H1 (cell line): Measurements from ENCODE around the gene RBM19. TPM values are rescaled to one million over a fixed set of nuclear protein-coding genes. Genes with fewer than 3 reads are reported as not detected.

ENCODE experiments used
- CTCF ChIA-PET: fragments of 300-600 bp; sonication (Branson Sonifier 250); formaldehyde crosslinking; loops from one replicate; lab custom pipeline; 2021; ENCODE audit not compliant: partially characterized antibody; lab: Charles Lee
- POLR2A ChIA-PET: fragments of 300-600 bp; sonication (Branson Sonifier 250); formaldehyde crosslinking; loops from one replicate; lab custom pipeline; 2021; ENCODE audit warnings: inconsistent platforms; ENCODE audit not compliant: partially characterized antibody; lab: Charles Lee
- DNase-seq, 2 experiments: peaks; one replicate each; pipeline versions ENCODE4 v3.0.0 to v3.0.0-alpha.2; 2010 to 2022; ENCODE audit warnings: low spot score in 2 of 2, low read depth in 1 of 2, mixed read lengths in 1 of 2
- FAIRE-seq: peaks from 2 replicates; lab custom pipeline; 2011; peaks lifted over from hg19 to GRCh38; lab: Jason Lieb, UNC
- H2AFZ ChIP-seq: 2 replicates; pipeline ENCODE4 v1.8.1; 2012; ENCODE audit warnings: low read length, inconsistent platforms
- H2AK5ac ChIP-seq: 2 replicates; pipeline ENCODE4 v1.6.1; 2013; ENCODE audit warnings: low read depth, low read length
- H2BK120ac ChIP-seq: replicated peaks from 2 replicates; pipeline ENCODE3; 2013; ENCODE audit warnings: low read depth, low read length, inconsistent platforms
- H2BK12ac ChIP-seq: 2 replicates; pipeline ENCODE4 v1.6.1; 2013; ENCODE audit warnings: low read depth, low read length
- H2BK15ac ChIP-seq: 2 replicates; pipeline ENCODE4 v1.6.1; 2013; ENCODE audit warnings: low read length
- H2BK20ac ChIP-seq: 2 replicates; pipeline ENCODE4 v1.6.1; 2013; ENCODE audit warnings: low read length
- H2BK5ac ChIP-seq: 2 replicates; pipeline ENCODE4 v1.6.1; 2013; ENCODE audit warnings: low read depth, low read length
- H3K14ac ChIP-seq: 2 replicates; pipeline ENCODE4 v1.6.1; 2013; ENCODE audit warnings: inconsistent platforms; ENCODE audit not compliant: insufficient read length
- H3K18ac ChIP-seq: 2 replicates; pipeline ENCODE4 v1.6.1; 2013; ENCODE audit warnings: low read length; ENCODE audit errors: extremely low read depth
- H3K23ac ChIP-seq: 2 replicates; pipeline ENCODE4 v1.6.1; 2013; ENCODE audit warnings: inconsistent platforms; ENCODE audit not compliant: insufficient read length
- H3K23me2 ChIP-seq: 2 replicates; pipeline ENCODE4 v1.6.1; 2013; ENCODE audit warnings: low read depth, low read length
- H3K27ac ChIP-seq: 2 replicates; pipeline ENCODE4 v1.6.1; 2011; ENCODE audit warnings: low read depth, low read length, inconsistent platforms
- H3K27me3 ChIP-seq, 4 experiments: replicated peaks in 1 of 4; 1 replicate in 1 of 4; 2 replicates in 3 of 4; pipeline versions ENCODE4 v1.6.1 to v1.8.1; 2011 to 2013; ENCODE audit warnings: low read length in 3 of 4, mild to moderate bottlenecking in 3 of 4, inconsistent platforms in 2 of 4, mixed read lengths in 2 of 4, moderate library complexity in 1 of 4; ENCODE audit not compliant: control insufficient read depth in 3 of 4, insufficient read depth in 3 of 4; ENCODE audit errors: extremely low read depth in 1 of 4
- H3K36me3 ChIP-seq, 4 experiments: 2 replicates each; pipeline versions ENCODE4 v1.6.1 to v1.8.1; 2011 to 2013; ENCODE audit warnings: mild to moderate bottlenecking in 4 of 4, low read length in 3 of 4, moderate library complexity in 2 of 4, control low read depth in 1 of 4, inconsistent platforms in 1 of 4; ENCODE audit not compliant: insufficient read depth in 4 of 4, control insufficient read depth in 2 of 4
- H3K4ac ChIP-seq: replicated peaks from 2 replicates; pipeline ENCODE3; 2013; ENCODE audit warnings: low read length, low read depth, mixed read lengths, inconsistent platforms; ENCODE audit not compliant: insufficient read length
- H3K4me1 ChIP-seq, 4 experiments: replicated peaks in 1 of 4; 1 replicate in 1 of 4; 2 replicates in 3 of 4; pipeline versions ENCODE4 v1.6.1 to v1.8.1; 2011 to 2013; ENCODE audit warnings: low read length in 3 of 4, inconsistent platforms in 2 of 4, mixed read lengths in 1 of 4; ENCODE audit not compliant: insufficient read depth in 4 of 4, control insufficient read depth in 3 of 4
- H3K4me2 ChIP-seq, 2 experiments: 2 replicates each; pipeline versions ENCODE4 v1.6.1 to v1.8.1; 2011 to 2013; ENCODE audit warnings: low read depth in 2 of 2, low read length in 2 of 2, control low read depth in 1 of 2, inconsistent platforms in 1 of 2, mild to moderate bottlenecking in 1 of 2; ENCODE audit not compliant: insufficient read depth in 1 of 2
- H3K4me3 ChIP-seq, 4 experiments: fragments of 200-600, 300-600 bp in 1 of 4; sonication (generic), shearing (Covaris generic), sonication (Bioruptor Twin) in 1 of 4; 2 replicates each; pipeline versions ENCODE4 v1.5.1 to v1.8.1; 2011 to 2016; ENCODE audit warnings: low read length in 4 of 4, low read depth in 3 of 4, control low read depth in 2 of 4, inconsistent platforms in 2 of 4, mild to moderate bottlenecking in 2 of 4, mixed read lengths in 1 of 4, moderate library complexity in 1 of 4; ENCODE audit not compliant: insufficient read depth in 2 of 4; ENCODE audit errors: extremely low read depth in 1 of 4
- H3K56ac ChIP-seq: replicated peaks from 2 replicates; pipeline ENCODE3; 2013; ENCODE audit warnings: low read depth, mild to moderate bottlenecking, mixed read lengths, low read length, inconsistent platforms; ENCODE audit not compliant: insufficient read length
- H3K79me1 ChIP-seq: 2 replicates; pipeline ENCODE4 v1.6.1; 2013; ENCODE audit warnings: low read depth, low read length, control low read depth
- H3K79me2 ChIP-seq, 2 experiments: 2 replicates each; pipeline versions ENCODE4 v1.6.1 to v1.8.1; 2012 to 2013; ENCODE audit warnings: low read length in 2 of 2, mild to moderate bottlenecking in 2 of 2, inconsistent platforms in 1 of 2; ENCODE audit not compliant: insufficient read depth in 2 of 2, control insufficient read depth in 1 of 2
- H3K9ac ChIP-seq, 4 experiments: replicated peaks in 1 of 4; 1 replicate in 1 of 4; 2 replicates in 3 of 4; pipeline versions ENCODE4 v1.6.1 to v1.8.1; 2011 to 2013; ENCODE audit warnings: low read depth in 3 of 4, low read length in 3 of 4, control low read depth in 2 of 4, mild to moderate bottlenecking in 2 of 4, moderate library complexity in 2 of 4, inconsistent platforms in 1 of 4; ENCODE audit errors: extremely low read depth in 1 of 4
- H3K9me3 ChIP-seq, 2 experiments: 2 replicates each; pipeline versions ENCODE4 v1.6.1 to v1.8.1; 2012 to 2013; ENCODE audit warnings: mild to moderate bottlenecking in 2 of 2, moderate library complexity in 2 of 2, control low read depth in 1 of 2, inconsistent platforms in 1 of 2, low read depth in 1 of 2, low read length in 1 of 2, mixed read lengths in 1 of 2; ENCODE audit not compliant: insufficient read depth in 2 of 2
- H4K20me1 ChIP-seq, 2 experiments: replicated peaks in 1 of 2; 2 replicates each; pipeline versions ENCODE3 to v1.8.1; 2011 to 2013; ENCODE audit warnings: inconsistent platforms in 2 of 2, low read length in 2 of 2, mild to moderate bottlenecking in 1 of 2; ENCODE audit not compliant: insufficient read depth in 2 of 2, control insufficient read depth in 1 of 2
- H4K5ac ChIP-seq: 2 replicates; pipeline ENCODE4 v1.6.1; 2013; ENCODE audit warnings: low read length, low read depth, mixed read lengths, inconsistent platforms; ENCODE audit not compliant: insufficient read length
- H4K8ac ChIP-seq: 2 replicates; pipeline ENCODE4 v1.8.0; 2013; ENCODE audit warnings: mild to moderate bottlenecking, moderate library complexity, low read length, inconsistent platforms; ENCODE audit not compliant: insufficient read depth; ENCODE audit errors: extremely low read depth
- H4K91ac ChIP-seq: replicated peaks from 2 replicates; pipeline ENCODE3; 2013; ENCODE audit warnings: low read length, mixed read lengths, inconsistent platforms; ENCODE audit not compliant: insufficient read length
- BRCA1 ChIP-seq: IDR thresholded peaks from 2 replicates; pipeline ENCODE4 v1.6.1; 2012; ENCODE audit warnings: low read depth, low read length, improper control_type of control experiment
- CHD2 ChIP-seq: IDR thresholded peaks from 2 replicates; pipeline ENCODE4 v1.6.1; 2012; ENCODE audit warnings: low read length, improper control_type of control experiment
- E2F6 ChIP-seq: IDR thresholded peaks from 2 replicates; pipeline ENCODE4 v1.6.1; 2012; ENCODE audit warnings: inconsistent platforms
- EGR1 ChIP-seq: IDR thresholded peaks from 2 replicates; pipeline ENCODE4 v1.6.1; 2011; ENCODE audit warnings: low read depth, low read length, borderline replicate concordance
- JUN ChIP-seq: IDR thresholded peaks from 2 replicates; pipeline ENCODE4 v1.6.1; 2011; ENCODE audit warnings: low read depth, mild to moderate bottlenecking, improper control_type of control experiment, low read length
- RBBP5 ChIP-seq: IDR thresholded peaks from 2 replicates; pipeline ENCODE4 v1.7.1; 2012; ENCODE audit warnings: low read depth, mild to moderate bottlenecking, inconsistent platforms, low read length, moderate library complexity, borderline replicate concordance
- RNF2 ChIP-seq: fragments of 200-900, 300-1000 bp; sonication (generic); IDR thresholded peaks from 2 replicates; pipeline ENCODE4 v1.7.1; 2016; ENCODE audit warnings: borderline replicate concordance, low read depth, mild to moderate bottlenecking, antibody characterized with exemption, low read length; ENCODE audit not compliant: poor library complexity, severe bottlenecking; ENCODE audit errors: missing control alignments
- SAP30 ChIP-seq: fragments of 300-600 bp; sonication (generic); IDR thresholded peaks from 2 replicates; pipeline ENCODE4 v1.7.1; 2012; ENCODE audit warnings: low read length, moderate library complexity, mild to moderate bottlenecking, inconsistent platforms; ENCODE audit not compliant: insufficient read depth, insufficient replicate concordance
- YY1 ChIP-seq: IDR thresholded peaks from 2 replicates; pipeline ENCODE4 v1.6.1; 2011; ENCODE audit warnings: low read depth, mild to moderate bottlenecking, low read length
- WGBS, 2 experiments: shearing (Covaris generic) in 1 of 2; methylation state at CpG; one replicate each; pipeline versions ENCODE4 v1.1.6 to v1.1.7; 2013 to 2015; ENCODE audit warnings: low lambda C conversion rate in 2 of 2, mixed read lengths in 2 of 2, inconsistent platforms in 1 of 2, low coverage in 1 of 2, missing lambda C conversion rate in 1 of 2; ENCODE audit not compliant: insufficient replicate concordance in 2 of 2, insufficient coverage in 1 of 2, insufficient read length in 1 of 2; ENCODE audit errors: extremely low coverage in 1 of 2, missing lambda C conversion rate in 1 of 2; 5-methylcytosine and 5-hydroxymethylcytosine counted together
- polyA plus RNA-seq, 7 experiments: library from polyadenylated mRNA; depleted of rRNA in 3 of 7; stranded (reverse) in 5 of 7; unstranded in 2 of 7; fragments of >200 nt in 5 of 7; fragments of 200-250 nt in 2 of 7; gene quantifications; 1 replicate in 5 of 7; 2 replicates in 1 of 7; 4 replicates in 1 of 7; pipeline versions ENCODE4 v1.2.1 to v1.2.3, GENCODE V29; 2011 to 2013; ENCODE audit warnings: missing spikeins in 2 of 7, mixed read lengths in 2 of 7
- total RNA-seq: library from RNA; stranded (reverse); fragmentation: NEBNext Ultra II Directional; extraction: Animal tissue kit (Norgen Biotek cat#: 25700); gene quantifications from 2 replicates; pipeline ENCODE4 v1.2.1, GENCODE V29; 2021

The RBM19 gene
- total and polyA plus RNA-seq, 2 of the 8 experiments (the other 6 are each of a cell fraction or from before 2014, with no cell fraction given) = 23.4 to 61.9 TPM

- no peak overlapping the region for H2BK12ac ChIP-seq
- no peak for DNase-seq
- no peak overlapping the region for H3K9ac ChIP-seq
- no peak overlapping the region for H4K91ac ChIP-seq
- 85% methylated on average over 5 of the region's 5 CpGs; no CpG with 5 or more reads in 1 of the 2 experiments for WGBS, 2 experiments
- no peak overlapping the region for H3K4me2 ChIP-seq
- no peak overlapping the region for H3K56ac ChIP-seq
- H4K5ac ChIP-seq = no peak overlapping the region
- H3K23me2 ChIP-seq = no peaks in the 10 kb centered on the region
- H3K36me3 ChIP-seq = no peaks in the 10 kb centered on the region
- H2BK120ac ChIP-seq = no peak overlapping the region
- ChIA-PET CTCF (interaction anchor here (0.7 to 1.8 kb wide), 2 partner anchors 15 to 268 kb away, joined by 3 read pairs; no protein-coding TSS in a partner anchor), POLR2A (no interaction called here)
- no peaks in the 10 kb centered on the region for H3K79me2 ChIP-seq
- H3K4ac ChIP-seq = no peak overlapping the region
- no peak overlapping the region for H2AFZ ChIP-seq
- no peak for FAIRE-seq
- H3K23ac ChIP-seq = no peak overlapping the region
- no peaks in the 10 kb centered on the region for H4K20me1 ChIP-seq
- peaks cover 0 to 4% (median under 1%) of the 10 kb centered on the region in 4 experiments; a peak in 1 of 7 replicates for H3K4me1 ChIP-seq
- H3K4me3 ChIP-seq = no peak overlapping the region
- no peak overlapping the region for H3K14ac ChIP-seq
- H2BK20ac ChIP-seq = no peak overlapping the region
- H3K27me3 ChIP-seq = no peaks in the 10 kb centered on the region
- peaks cover 0 to 7% of the 10 kb centered on the region in 2 experiments; a peak in 1 of 4 replicates for H3K9me3 ChIP-seq
- H2BK15ac ChIP-seq = no peak overlapping the region
- no peak overlapping the region for H2BK5ac ChIP-seq
- no peak overlapping the region for H2AK5ac ChIP-seq
- H4K8ac ChIP-seq = no peak overlapping the region
- H3K27ac ChIP-seq = no peak overlapping the region
- H3K18ac ChIP-seq = no peak overlapping the region
- no peaks in the 10 kb centered on the region for H3K79me1 ChIP-seq
- TF ChIP-seq RBBP5 = no peak
- TF ChIP-seq E2F6 = no peak
- TF ChIP-seq YY1 = no peak
- TF ChIP-seq CHD2 = no peak
- TF ChIP-seq RNF2 = no peak
- TF ChIP-seq BRCA1 = no peak
- no peak for TF ChIP-seq SAP30
- TF ChIP-seq JUN = no peak
- no peak for TF ChIP-seq EGR1
Measured at GRCh38 chr12:113783811-113784210, 182.3 kb downstream of the RBM19 start.
